Measurements from ENCODE around the gene RUFY1.
"Not testable (repeated sequence)": the region's sequence is repeated elsewhere in the genome, so short reads cannot be mapped to it uniquely, and the experiment has no call there.

RUFY1 gene

DNA sequence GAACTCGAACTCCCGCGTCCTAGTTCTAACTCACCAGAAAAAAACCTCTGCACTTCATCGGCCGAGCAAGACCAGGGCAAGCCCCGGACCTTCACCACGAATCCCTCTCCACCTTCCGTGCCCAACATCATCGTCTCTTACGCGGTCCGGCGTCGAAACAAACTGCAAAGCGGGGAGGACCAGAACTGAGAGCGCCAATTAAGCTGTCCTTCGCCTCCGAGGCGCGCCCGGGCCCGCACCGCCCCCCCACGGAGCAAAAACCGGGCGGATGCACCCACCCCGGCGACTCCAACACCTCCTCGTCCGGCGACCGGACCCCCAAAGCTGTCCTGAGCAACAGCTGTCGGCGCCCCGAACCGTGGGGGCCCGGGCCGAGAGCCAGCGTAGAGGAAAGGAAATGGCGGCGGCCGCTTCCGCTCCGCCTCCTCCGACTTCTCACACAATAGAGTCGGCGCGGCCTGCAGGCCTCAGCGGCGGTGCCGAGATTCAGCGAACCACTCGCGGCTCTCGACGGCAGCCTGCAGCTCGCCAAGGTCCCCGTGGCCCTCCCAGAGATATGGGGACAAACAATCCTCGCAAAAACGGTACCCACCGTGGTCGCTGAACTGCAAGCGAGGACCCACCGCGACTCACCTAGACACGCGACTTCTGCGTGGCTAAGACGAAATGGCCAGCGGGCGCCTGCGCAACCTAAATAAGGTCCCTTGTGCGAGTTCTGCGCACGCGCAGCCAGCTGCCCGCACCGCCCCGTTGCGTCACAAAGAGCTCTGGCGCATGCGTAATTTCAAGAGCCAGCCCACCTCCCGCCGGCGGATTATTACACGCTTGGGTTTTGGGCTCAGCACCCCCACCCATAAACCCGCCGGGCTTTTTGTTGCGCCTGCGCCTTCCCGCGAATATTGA, 72.9 kb downstream of the RUFY1 start, which contains the start of gene HNRNPH1:
Gene HNRNPH1, minus strand, starts transcription at position 669 of the 903 bp plus-strand sequence. Its CDS starts 538 bp downstream, at position 131.
- peak; percentile 95 for DNase-seq

DNA sequence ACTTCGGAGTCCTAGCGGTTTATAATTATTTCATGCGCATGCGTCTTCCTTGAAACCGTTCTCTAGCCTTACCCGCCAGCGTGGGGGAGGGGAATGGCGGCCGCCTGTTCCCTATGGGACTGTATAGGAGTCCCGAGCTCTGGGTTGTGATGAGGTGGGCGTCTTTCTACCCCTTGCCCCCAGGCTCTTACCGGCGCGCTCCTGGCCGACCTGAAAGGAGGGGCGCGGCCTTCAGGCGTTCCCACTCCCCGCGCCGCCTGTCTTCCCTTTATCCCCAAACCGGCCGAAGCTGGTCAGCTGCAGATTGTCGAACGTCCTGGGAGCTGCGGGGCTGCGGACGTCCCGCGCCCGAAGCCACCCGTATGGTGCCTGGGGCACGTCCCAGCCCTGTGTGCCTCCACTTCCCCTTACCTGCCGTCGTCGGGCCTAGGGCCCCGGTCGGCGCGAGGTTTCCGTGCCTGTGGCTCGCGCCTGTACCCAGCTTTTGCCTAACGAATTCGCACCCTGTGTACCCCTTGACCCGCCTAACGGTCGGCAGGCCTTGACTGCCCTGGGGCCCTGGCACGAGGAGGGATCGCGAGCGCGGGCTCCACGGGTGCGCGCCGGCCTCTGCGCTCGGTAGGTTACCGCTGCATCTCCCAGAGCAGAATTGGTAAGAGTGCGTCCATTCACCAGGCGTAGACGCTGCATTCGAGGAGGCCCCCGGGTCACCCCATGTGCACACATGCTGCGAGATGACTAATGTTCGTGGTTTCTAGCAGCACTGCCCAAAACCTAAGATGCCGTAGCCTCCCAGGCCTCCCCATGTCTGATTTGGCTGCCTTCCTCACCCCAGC, 73.8 kb downstream of the RUFY1 start:
- DNase-seq, result no peak

DNA sequence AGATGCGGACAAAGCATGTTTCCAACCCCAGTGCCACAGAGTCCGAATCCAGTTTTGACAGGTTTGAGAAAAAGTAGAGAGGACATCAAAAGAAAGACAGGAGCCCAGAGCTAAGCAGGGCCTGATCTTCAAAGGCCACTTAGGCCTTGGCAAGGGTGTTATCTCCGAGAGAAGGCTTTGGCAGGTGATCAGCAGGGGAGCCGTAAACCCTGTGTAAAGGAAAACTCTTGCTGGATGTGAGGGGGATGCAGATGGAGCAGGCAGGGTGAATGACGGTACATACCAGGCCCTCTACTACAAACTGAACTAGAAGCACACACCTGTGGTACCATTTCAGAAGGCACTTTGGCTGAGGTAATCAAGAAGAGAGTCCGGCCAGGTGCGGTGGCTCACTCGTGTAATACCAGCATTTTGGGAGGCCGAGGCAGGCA, 74.5 kb downstream of the RUFY1 start:
- no peak for DNase-seq

DNA sequence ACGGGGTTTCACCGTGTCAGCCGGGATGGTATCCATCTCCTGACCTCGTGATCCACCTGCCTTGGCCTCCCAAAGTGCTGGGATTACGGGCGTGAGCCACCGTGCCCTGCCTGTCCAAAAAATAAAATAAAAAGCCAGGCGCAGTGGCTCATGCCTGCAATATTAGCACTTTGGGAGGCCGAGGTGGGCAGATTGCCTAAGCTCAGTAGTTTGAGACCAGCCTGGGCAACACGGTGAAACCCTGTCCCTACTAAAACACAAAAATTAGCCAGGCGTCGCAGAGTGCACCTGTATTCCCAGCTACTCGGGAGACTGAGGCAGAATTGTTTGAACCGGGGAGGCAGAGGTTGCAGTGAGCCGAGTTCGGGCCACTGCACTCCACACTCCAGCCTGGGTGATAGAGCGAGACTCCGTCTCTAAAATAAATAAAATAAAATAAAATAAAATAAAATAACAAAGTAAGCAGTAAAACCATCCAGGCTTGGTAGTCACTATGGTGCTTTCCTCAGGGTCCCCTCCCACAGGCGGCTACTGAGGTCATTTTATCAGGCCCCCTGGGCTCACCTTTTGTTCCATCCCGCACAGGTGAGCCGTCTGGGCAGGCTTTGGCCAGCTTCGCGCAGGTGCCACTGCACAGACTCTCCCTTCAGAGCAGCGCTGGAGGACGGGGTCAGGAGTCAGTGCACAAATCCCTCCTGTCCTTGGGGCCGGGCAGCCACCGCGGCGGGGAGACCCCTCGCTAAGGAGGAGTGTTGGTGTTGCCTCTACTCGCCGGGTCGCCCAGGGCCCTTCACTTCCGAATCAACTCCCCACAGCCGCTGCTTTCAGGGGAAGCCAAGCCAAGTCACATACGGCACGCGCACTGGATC, 83.4 kb downstream of the RUFY1 start:
- not testable (repeated sequence) for DNase-seq

DNA sequence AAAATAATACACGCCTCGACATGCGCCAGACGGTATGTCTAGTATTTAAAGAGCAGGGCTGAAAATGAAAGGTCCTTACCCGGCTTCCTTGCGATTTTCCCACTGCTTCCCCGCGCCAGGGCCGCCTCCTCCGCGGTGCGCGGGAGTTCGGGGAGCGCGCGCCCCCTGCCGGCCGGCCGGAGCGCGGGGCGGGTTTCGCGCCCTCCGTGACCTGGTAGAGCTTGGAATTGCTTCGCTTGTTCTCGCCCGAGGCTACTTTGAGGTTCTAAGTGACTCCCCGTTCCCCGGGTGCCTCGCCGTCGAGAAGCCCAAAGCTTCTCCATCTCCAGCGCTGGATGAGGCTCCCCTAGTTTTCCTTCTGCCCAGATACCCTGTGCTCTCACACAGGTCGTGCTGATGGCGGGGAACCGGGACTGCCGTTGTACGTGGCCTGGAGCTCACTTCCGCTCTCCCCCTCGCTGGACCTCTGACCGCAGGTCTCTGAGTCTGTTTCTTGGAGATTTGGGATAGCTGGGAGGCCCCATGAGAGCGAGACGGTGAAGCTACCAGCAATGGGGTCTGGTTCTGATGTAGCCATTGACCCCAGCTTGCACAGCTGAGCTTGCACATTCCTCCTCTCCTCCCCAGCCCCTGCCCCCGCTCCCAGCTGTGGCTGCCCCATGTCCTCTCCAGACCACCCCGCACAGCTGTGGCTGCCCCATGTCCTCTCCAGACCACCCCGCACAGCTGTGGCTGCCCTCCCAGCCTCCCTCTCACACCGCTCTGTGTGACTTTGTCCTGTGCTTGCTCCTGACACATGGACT, 84.2 kb downstream of the RUFY1 start:
- DNase-seq, result not testable (repeated sequence)

DNA sequence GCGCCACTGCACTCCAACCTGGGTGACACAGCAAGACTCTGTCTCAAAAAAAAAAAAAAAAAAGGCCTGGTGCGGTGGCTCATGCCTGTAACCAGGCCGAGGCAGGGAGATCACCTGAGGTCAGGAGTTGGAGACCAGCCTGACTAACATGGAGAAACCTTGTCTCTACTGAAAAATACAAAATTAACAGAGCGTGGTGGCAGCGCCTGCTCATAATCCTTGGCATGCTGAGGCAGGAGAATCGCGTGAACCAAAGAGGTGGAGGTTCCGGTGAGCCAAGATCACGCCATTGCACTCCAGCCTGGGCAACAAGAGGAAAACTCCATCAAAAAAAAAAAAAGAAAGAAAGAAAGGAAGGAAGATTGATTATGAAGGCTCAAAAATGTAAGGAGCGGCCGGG, 88.9 kb downstream of the RUFY1 start:
- not testable (repeated sequence) for DNase-seq

DNA sequence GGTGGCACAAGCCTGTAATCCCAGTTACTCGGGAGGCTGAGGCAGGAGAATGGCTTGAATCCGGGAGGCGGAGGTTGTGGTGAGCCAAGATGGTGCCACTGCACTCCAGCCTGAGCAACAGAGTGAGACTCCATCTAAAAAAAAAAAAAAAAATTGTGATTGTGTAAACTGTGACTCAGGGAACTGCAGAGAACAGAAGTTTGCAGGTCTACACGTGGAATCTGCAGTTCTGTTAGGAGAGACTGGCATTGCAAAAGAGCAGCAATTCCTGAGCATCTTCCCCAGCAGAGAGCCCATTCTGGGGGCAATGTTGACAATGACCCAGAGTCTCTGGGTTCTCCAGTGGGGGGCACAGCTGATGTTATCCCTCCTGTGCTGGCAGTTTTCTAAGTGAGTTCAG, 91.4 kb downstream of the RUFY1 start:
- DNase-seq, result not testable (repeated sequence)

DNA sequence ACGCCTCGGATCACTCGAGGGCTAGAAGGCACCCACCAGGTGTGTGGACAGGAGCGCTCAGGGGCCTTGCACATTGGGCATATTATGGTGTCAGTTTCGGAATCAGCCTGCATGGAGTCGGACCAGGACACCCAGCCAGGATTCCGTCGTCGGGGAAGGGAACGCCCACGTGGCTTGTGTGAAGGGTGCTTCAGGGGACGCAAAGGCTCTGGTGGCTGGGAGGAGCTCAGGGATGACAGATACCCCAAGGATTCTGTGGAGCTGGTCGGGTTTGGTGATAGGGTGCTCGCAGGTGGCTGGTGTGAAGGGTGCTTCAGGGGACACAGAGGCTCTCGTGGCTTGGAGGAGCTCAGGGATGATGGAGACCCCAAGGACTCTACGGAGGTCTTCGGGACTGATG, 92.3 kb downstream of the RUFY1 start:
- not testable (repeated sequence) for DNase-seq

DNA sequence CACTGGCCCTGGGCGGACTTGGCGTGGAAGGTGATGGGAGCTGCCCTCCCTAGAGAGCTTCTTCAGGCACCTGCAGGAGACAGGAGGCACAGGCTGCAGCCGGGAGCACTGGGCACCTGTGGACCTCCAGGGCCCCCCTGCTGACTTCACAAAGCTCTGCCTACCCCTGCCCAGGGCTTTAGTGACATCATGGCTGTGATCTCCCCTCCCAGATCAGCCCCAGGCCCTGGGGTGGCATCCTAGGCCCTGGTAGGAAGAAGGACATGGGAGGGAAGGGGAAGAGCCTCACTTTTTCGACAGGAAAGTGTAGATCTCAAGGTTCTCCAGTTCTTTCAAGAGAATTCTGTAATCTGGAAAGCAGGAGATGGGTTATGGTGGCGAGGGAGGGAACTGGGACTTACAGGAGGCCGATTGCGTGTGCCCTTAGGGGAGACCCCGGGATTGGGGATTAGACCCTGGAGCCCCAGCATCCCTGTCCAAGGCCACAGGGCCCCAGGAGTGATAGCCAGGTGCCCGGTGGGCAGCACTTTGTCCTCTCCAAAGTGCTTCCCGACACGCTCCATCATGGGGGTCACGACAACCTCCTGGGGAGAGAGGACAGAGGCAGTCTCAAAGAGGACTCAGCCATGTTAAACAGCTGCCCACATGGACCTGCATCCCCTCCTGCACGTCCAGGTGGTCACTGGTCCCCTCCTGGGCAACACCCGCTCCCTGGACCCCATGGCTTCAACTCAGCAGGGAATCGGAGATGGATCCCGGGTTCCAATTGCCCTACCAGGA, 93.0 kb downstream of the RUFY1 start:
- DNase-seq, result not testable (repeated sequence)

DNA sequence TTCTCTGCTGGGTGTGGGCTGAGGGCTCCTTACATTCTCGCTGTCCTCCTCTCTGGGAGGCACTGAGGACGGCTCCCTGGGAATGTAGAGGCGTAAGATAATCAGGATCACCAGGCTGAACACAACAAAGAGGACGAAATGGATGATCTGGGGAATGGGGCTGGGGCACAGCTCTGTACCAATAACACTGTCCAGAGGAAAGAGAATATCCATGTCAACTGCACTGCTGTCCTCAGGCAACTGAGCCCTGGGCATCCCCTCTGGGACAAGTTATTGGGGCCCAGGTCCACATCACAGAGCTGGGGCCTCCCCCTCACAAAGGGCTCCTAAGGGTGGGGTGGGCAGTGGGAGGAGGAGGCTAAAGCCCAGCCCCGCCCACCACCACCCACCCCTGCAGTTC, 94.4 kb downstream of the RUFY1 start:
- DNase-seq, result not testable (repeated sequence)

DNA sequence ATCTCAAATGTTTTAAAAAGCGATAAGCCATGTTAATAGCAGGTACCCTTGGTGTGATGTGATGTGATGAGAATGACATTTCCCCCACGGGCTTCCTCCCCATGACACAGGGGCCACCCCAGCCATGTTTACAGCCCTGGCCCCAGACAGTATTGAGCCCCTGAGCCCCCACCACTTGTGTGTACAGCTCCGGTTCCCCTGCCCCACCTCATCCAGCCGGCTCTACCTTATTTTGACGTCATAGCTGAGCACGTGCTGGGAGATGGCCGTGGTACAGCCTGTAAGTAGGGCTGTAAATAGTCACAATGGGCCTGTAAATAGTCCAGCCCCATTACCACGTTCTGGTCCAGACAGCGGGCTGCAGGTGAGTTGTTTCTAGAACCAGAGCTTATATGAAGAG, 98.1 kb downstream of the RUFY1 start:
- DNase-seq, result no peak

DNA sequence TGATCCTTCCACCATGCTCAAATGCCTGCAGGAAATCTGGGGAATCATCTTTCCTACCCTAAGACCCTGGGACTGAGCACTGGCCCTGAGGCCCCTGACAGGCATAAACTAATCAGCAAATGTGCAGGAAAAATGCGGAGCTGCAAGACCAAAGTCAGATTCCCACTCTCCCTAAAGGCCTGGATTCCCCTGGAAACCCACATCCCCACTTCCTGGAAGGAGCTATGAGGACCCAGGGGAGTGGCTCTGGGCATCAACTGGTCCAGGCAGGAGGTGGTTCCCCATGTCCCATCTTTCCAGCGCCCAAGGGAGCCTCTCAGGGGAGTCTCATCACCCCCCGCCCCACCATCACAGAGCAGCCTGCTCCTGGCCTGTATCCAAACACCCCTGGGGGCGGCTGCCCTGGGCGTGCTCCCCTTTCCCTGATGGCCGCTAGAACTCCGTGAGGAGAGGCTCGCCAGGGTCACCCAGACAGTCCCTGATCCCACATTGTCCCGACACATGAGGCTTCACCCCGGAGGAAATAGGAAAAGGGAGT, 98.9 kb downstream of the RUFY1 start:
- DNase-seq, result not testable (repeated sequence)

DNA sequence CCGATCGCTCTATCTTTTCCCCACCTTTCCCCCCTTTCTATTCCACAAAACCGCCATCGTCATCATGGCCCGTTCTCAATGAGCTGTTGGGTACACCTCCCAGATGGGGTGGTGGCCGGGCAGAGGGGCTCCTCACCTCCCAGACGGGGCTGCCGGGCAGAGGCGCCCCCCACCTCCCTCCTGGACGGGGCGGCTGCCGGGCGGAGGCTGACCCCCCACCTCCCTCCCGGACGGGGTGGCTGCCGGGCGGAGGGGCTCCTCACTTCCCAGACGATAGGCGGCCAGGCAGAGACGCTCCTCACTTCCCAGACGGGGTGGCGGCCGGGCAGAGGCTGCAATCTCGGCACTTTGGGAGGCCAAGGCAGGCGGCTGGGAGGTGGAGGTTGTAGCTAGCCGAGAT, 99.9 kb downstream of the RUFY1 start:
- not testable (repeated sequence) for DNase-seq

DNA sequence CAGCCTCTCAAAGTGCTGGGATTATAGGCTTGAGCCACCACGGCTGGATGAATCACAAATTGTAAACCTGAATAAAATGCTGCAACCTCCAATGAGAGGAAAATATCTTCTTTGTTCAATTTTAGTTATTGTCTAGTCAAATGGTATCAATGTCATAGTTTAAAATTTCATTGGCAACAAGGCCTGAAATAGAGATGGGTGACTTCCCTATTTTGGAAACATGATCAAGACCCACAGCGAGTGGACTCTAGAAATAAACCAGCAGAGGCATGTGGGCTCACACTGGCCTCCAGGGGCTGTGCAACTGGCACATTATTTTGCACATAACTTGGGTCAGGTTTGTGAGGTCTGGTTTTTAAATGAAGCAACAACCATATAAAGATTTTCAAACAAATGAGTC, 102.8 kb downstream of the RUFY1 start:
- DNase-seq, result not testable (repeated sequence)

DNA sequence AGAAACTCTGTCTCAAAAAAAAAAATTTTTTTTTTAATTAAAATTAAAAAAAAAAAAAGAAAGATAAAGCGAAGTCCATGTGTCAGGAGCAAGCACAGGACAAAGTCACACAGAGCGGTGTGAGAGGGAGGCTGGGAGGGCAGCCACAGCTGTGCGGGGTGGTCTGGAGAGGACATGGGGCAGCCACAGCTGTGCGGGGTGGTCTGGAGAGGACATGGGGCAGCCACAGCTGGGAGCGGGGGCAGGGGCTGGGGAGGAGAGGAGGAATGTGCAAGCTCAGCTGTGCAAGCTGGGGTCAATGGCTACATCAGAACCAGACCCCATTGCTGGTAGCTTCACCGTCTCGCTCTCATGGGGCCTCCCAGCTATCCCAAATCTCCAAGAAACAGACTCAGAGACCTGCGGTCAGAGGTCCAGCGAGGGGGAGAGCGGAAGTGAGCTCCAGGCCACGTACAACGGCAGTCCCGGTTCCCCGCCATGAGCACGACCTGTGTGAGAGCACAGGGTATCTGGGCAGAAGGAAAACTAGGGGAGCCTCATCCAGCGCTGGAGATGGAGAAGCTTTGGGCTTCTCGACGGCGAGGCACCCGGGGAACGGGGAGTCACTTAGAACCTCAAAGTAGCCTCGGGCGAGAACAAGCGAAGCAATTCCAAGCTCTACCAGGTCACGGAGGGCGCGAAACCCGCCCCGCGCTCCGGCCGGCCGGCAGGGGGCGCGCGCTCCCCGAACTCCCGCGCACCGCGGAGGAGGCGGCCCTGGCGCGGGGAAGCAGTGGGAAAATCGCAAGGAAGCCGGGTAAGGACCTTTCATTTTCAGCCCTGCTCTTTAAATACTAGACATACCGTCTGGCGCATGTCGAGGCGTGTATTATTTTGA, 107.2 kb downstream of the RUFY1 start:
- DNase-seq, result not testable (repeated sequence)

DNA sequence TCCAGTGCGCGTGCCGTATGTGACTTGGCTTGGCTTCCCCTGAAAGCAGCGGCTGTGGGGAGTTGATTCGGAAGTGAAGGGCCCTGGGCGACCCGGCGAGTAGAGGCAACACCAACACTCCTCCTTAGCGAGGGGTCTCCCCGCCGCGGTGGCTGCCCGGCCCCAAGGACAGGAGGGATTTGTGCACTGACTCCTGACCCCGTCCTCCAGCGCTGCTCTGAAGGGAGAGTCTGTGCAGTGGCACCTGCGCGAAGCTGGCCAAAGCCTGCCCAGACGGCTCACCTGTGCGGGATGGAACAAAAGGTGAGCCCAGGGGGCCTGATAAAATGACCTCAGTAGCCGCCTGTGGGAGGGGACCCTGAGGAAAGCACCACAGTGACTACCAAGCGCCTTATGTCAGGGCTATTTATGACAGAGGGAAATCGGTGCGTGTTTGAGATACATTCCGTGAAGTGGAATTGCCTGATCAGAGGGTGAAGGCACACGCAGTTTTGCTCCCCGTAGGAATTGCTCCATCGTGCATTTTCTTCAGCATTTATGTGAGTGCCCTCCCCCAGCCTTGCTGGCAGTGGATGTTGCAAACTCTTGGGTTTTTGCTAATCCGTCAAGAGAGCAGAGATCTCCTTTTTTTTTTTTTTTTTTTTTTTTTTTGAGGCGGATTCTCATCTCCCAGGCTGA, 108.0 kb downstream of the RUFY1 start:
- not testable (repeated sequence) for DNase-seq
